Lower leg skin (tissue), 3 donors: ENCODE data around the gene FZD7.

Experiments
- CTCF ChIP-seq, 3 donors: fragments of 450-650 bp; IDR thresholded peaks; one replicate each; pipeline ENCODE4 v1.5.1; 2016; ENCODE audit warnings: antibody characterized with exemption in 3 of 3, mild to moderate bottlenecking in 3 of 3, moderate library complexity in 2 of 3
- POLR2A ChIP-seq, 2 donors: fragments of 450-650 bp; IDR thresholded peaks; one replicate each; pipeline ENCODE4 v1.6.1; 2016 to 2017; ENCODE audit warnings: antibody characterized with exemption in 2 of 2, mild to moderate bottlenecking in 1 of 2, moderate library complexity in 1 of 2

DNA sequence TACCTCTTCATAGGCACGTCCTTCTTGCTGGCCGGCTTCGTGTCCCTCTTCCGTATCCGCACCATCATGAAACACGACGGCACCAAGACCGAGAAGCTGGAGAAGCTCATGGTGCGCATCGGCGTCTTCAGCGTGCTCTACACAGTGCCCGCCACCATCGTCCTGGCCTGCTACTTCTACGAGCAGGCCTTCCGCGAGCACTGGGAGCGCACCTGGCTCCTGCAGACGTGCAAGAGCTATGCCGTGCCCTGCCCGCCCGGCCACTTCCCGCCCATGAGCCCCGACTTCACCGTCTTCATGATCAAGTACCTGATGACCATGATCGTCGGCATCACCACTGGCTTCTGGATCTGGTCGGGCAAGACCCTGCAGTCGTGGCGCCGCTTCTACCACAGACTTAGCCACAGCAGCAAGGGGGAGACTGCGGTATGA, 2.3 kb downstream of the FZD7 start:
- TF ChIP-seq POLR2A (IDR thresholded peaks at IDR 0.05) (no peak), CTCF (IDR thresholded peaks at IDR 0.05) (no peak)
